KMS-11 (cell line): ENCODE results near the gene PALLD.
"Not testable (repeated sequence)": the region's sequence is repeated elsewhere in the genome, so short reads cannot be mapped to it uniquely, and the experiment has no call there.

Experiments
- H2AFZ ChIP-seq: fragments of 200-600 bp; sonication (generic); 2 replicates; pipeline ENCODE4 v1.6.1; 2016; ENCODE audit warnings: antibody characterized with exemption, mixed run types, low read depth
- H3K27ac ChIP-seq: fragments of 200-600 bp; sonication (generic); 2 replicates; pipeline ENCODE4 v1.6.1; 2016; ENCODE audit warnings: mild to moderate bottlenecking, mixed run types
- H3K27me3 ChIP-seq: fragments of 200-600 bp; sonication (generic); 2 replicates; pipeline ENCODE4 v1.6.1; 2017; ENCODE audit warnings: mild to moderate bottlenecking, low read depth, mixed run types, moderate library complexity; ENCODE audit not compliant: insufficient read depth
- H3K36me3 ChIP-seq: fragments of 200-600 bp; sonication (generic); 2 replicates; pipeline ENCODE4 v1.6.1; 2017; ENCODE audit warnings: mild to moderate bottlenecking, mixed run types; ENCODE audit not compliant: insufficient read depth
- H3K4me1 ChIP-seq: fragments of 200-600 bp; sonication (generic); 2 replicates; pipeline ENCODE4 v1.6.1; 2016; ENCODE audit warnings: mild to moderate bottlenecking, low read depth, mixed run types; ENCODE audit not compliant: poor library complexity, severe bottlenecking
- H3K4me2 ChIP-seq: fragments of 200-600 bp; sonication (generic); 2 replicates; pipeline ENCODE4 v1.7.0; 2016; ENCODE audit warnings: mild to moderate bottlenecking, mixed run types
- H3K4me3 ChIP-seq: fragments of 200-600 bp; sonication (generic); IDR thresholded peaks from 2 replicates; pipeline ENCODE4 v1.6.1; 2017; ENCODE audit warnings: low read depth, low read length, mixed read lengths; ENCODE audit not compliant: insufficient read depth
- H3K79me2 ChIP-seq: fragments of 200-600 bp; sonication (generic); 2 replicates; pipeline ENCODE4 v1.6.1; 2016; ENCODE audit warnings: low read depth, mixed run types; ENCODE audit not compliant: insufficient read depth
- H3K9ac ChIP-seq: fragments of 200-600 bp; sonication (generic); 2 replicates; pipeline ENCODE4 v1.6.1; 2016; ENCODE audit warnings: mild to moderate bottlenecking, mixed run types
- H4K20me1 ChIP-seq: fragments of 200-600 bp; sonication (generic); 2 replicates; pipeline ENCODE4 v1.6.1; 2016; ENCODE audit warnings: mild to moderate bottlenecking, mixed run types; ENCODE audit not compliant: insufficient read depth
- CTCF ChIP-seq: fragments of 200-600 bp; sonication (generic); conservative IDR thresholded peaks from 2 replicates; pipeline ENCODE4 v1.6.1; 2017; ENCODE audit warnings: low read depth, mild to moderate bottlenecking, antibody characterized with exemption, low read length, moderate library complexity, mixed read lengths

The PALLD gene

GRCh38 chr4:168804146-168804545, 307.3 kb downstream of the PALLD start:
- no peak for TF ChIP-seq CTCF
- Histone ChIP-seq H3K79me2 (no peaks in the 10 kb centered on the region), H3K4me1 (no peaks in the 10 kb centered on the region), H3K36me3 (no peaks in the 10 kb centered on the region), H4K20me1 (no peaks in the 10 kb centered on the region), H2AFZ (no peak overlapping the region), H3K27me3 (no peaks in the 10 kb centered on the region), H3K4me3 (no peak overlapping the region), H3K27ac (no peak overlapping the region), H3K9ac (no peak overlapping the region), H3K4me2 (no peak overlapping the region)

- no peak for TF ChIP-seq CTCF
- Histone ChIP-seq H4K20me1 (no peaks in the 10 kb centered on the region), H3K36me3 (no peaks in the 10 kb centered on the region), H3K4me2 (no peak overlapping the region), H3K27ac (no peak overlapping the region), H3K4me3 (no peak overlapping the region), H3K27me3 (no peaks in the 10 kb centered on the region), H3K79me2 (no peaks in the 10 kb centered on the region), H2AFZ (no peak overlapping the region), H3K9ac (no peak overlapping the region), H3K4me1 (no peaks in the 10 kb centered on the region)
Observed at GRCh38 chr4:168805341-168805740, 308.5 kb downstream of the PALLD start.

- H2AFZ ChIP-seq = not testable (repeated sequence)
Observed at GRCh38 chr4:168806247-168806646, 309.4 kb downstream of the PALLD start.

GRCh38 chr4:168811207-168811606, 314.4 kb downstream of the PALLD start:
- Histone ChIP-seq H3K36me3 (no peaks in the 10 kb centered on the region), H3K79me2 (no peaks in the 10 kb centered on the region), H3K27me3 (no peaks in the 10 kb centered on the region), H3K9ac (no peak overlapping the region), H3K27ac (no peak overlapping the region), H3K4me2 (no peak overlapping the region), H3K4me3 (no peak overlapping the region), H4K20me1 (no peaks in the 10 kb centered on the region), H2AFZ (no peak overlapping the region), H3K4me1 (peaks cover 3% of the 10 kb centered on the region)
- no peak for TF ChIP-seq CTCF

More at GRCh38 chr4:168806247-168806646, 309.4 kb downstream of the PALLD start:
- H3K4me1 ChIP-seq, H3K4me2 ChIP-seq, H4K20me1 ChIP-seq, H3K9ac ChIP-seq, H3K4me3 ChIP-seq, H3K27ac ChIP-seq, H3K36me3 ChIP-seq, H3K27me3 ChIP-seq, H3K79me2 ChIP-seq: not testable (repeated sequence)

GRCh38 chr4:168811786-168812651, 315.2 kb downstream of the PALLD start:
- Histone ChIP-seq H3K27ac (no peak overlapping the region), H3K79me2 (no peaks in the 10 kb centered on the region), H3K4me2 (no peak overlapping the region)

More at GRCh38 chr4:168811786-168812651, 315.2 kb downstream of the PALLD start:
- no peak for TF ChIP-seq CTCF
- H3K4me1 ChIP-seq = peaks cover 9% of the 10 kb centered on the region
- no peaks in the 10 kb centered on the region for H3K27me3 ChIP-seq
- no peak overlapping the region for H3K4me3 ChIP-seq
- H3K9ac ChIP-seq = no peak overlapping the region
- H2AFZ ChIP-seq = no peak overlapping the region
- no peaks in the 10 kb centered on the region for H4K20me1 ChIP-seq
- no peaks in the 10 kb centered on the region for H3K36me3 ChIP-seq
